ENCODE results near the gene UGGT2. TPM values are rescaled to one million over a fixed set of nuclear protein-coding genes. Genes with fewer than 3 reads are reported as not detected.

Gene UGGT2
- total RNA-seq, 1 donor from 2014 or later, result 6.5 TPM

DNA sequence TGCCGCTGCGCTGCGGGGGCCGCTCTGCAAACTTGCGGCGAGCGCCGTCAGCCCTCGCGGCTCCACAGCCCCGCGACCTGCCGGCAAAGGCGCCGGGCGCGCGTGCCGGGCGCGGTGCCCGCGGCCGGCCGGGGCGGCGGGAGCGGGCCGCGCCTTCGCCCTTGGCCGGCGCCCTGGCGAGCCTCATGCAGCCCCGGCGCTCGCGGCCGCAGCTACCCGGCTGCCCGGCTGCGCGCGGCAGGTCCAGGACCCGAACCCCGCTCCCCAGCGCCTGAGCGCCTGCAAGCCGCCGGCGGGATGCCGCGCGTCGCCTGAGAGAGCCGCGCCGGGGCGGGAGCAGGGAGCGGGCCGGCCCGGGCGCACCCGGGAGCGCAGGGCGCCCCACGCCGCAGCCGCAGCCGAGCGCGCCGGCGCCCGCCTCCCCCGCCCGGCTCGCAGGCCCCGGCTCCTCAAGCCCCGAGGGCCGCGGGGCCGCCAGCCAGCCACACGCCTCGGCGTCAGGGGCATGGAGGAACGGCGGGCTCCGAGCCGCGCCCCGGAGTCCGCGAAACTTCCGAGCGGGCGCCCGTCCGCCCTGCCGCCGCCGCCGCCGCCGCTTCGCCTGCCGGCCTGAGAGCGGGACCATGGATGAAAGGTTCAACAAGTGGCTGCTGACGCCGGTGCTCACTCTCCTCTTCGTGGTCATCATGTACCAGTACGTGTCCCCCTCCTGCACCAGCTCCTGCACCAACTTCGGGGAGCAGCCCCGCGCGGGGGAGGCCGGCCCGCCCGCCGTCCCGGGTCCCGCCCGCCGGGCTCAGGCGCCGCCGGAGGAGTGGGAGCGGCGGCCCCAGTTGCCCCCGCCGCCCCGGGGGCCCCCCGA lies 37.3 kb upstream of the UGGT2 start:
- Mint-ChIP-seq H3K4me3 (no peak overlapping the region), H3K27me3 (peaks cover 42% of the 10 kb centered on the region)

DNA sequence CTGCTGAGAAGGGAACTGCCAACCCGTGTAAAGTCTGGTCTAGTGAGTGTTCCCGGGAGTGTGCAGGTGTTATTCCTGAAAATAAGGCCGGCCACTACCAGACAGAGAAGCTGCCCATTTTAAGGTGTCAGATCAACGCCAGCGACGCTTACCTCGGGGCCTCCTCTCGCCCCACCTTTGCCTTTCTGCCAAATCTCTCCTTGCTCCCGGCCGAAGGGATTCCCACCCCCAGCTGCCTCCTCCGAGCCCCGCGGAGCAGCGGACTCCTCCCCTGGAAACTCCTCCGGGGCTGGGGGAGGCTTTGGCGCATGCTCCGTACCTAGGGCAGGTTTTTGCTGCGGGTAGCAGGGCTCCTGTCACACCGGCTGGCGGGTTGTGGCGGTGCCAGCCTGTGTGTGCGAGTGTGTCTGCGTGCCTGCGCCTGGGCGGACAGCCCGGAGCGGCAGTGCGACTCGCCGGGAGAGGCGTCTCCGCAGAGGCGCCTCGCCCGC lies 36.6 kb upstream of the UGGT2 start, which contains the start of gene HS6ST3:
Gene HS6ST3 (plus strand): TSS at position 359 of the 491 bp plus-strand sequence.
- CTCF ChIA-PET, result no interaction called here
- no peaks in the 10 kb centered on the region for H3K36me3 Mint-ChIP-seq (ENCODE audit: low read depth)
- no peak within 1 kb of the TSS for H3K27ac Mint-ChIP-seq
- no peaks in the 10 kb centered on the region for H3K9me3 Mint-ChIP-seq
- H3K4me3 Mint-ChIP-seq, result peak within 1 kb of the TSS; percentile 36
- DNase-seq (no peak), ATAC-seq (ENCODE audit: low read depth) (no peak)
- peaks cover 42% of the 10 kb centered on the region for H3K27me3 Mint-ChIP-seq
- no peak for TF ChIP-seq CTCF (IDR thresholded peaks at IDR 0.05)
- intact Hi-C loops (cut with micrococcal nuclease), result no loop called here
- POLR2A ChIA-PET, result no interaction called here
- H3K4me1 Mint-ChIP-seq, result peaks cover 10% of the 10 kb centered on the region

More for the DNA sequence above, 37.3 kb upstream of the UGGT2 start:
- Mint-ChIP-seq H3K9me3 (no peaks in the 10 kb centered on the region), H3K27ac (no peak overlapping the region), H3K4me1 (peaks cover 10% of the 10 kb centered on the region), H3K36me3 (ENCODE audit: low read depth) (no peaks in the 10 kb centered on the region)
- ATAC-seq (ENCODE audit: low read depth) (no peak), DNase-seq (no peak)
- ChIA-PET POLR2A (no interaction called here), CTCF (no interaction called here)
- intact Hi-C loops (cut with micrococcal nuclease), result no loop called here
- TF ChIP-seq CTCF (IDR thresholded peaks at IDR 0.05), result no peak

- POLR2A ChIA-PET, result no interaction called here
These were observed 35.9 kb upstream of the UGGT2 start for GRCh38 chr13:96089139-96089538.

DNA sequence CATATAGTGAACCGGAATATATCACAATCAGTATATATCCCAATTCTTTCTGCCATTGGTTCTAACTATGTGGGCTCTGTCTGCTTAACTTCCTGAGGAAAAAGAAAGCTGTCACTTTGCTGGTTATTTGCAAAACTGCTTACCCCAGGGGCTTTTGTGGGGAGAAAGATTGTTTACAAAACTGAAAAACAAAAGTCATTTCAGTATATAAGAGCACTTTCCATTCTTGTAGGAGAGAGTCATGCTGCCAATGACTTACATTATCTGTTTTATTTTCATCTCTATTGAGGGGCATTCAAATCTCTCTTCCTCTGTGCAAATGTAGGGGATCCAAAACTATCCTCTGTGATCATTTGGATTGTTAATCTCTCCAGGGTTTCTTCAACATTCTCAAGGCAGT lies 33.5 kb upstream of the UGGT2 start:
- CTCF ChIA-PET, result no interaction called here
- H3K27me3 Mint-ChIP-seq, result peaks cover 30% of the 10 kb centered on the region
- H3K27ac Mint-ChIP-seq, result no peak overlapping the region
- no peaks in the 10 kb centered on the region for H3K9me3 Mint-ChIP-seq
- H3K4me3 Mint-ChIP-seq, result no peak overlapping the region
- intact Hi-C loops (cut with micrococcal nuclease), result no loop called here
- ATAC-seq (ENCODE audit: low read depth) (no peak), DNase-seq (no peak)
- TF ChIP-seq CTCF (IDR thresholded peaks at IDR 0.05), result no peak
- no peaks in the 10 kb centered on the region for H3K36me3 Mint-ChIP-seq (ENCODE audit: low read depth)
- POLR2A ChIA-PET, result no interaction called here
- peaks cover 8% of the 10 kb centered on the region for H3K4me1 Mint-ChIP-seq

More at GRCh38 chr13:96089139-96089538, 35.9 kb upstream of the UGGT2 start:
- no peak for TF ChIP-seq CTCF (IDR thresholded peaks at IDR 0.05)
- Mint-ChIP-seq H3K27ac (no peak overlapping the region), H3K4me3 (no peak overlapping the region), H3K27me3 (peaks cover 39% of the 10 kb centered on the region), H3K9me3 (no peaks in the 10 kb centered on the region), H3K4me1 (peaks cover 10% of the 10 kb centered on the region), H3K36me3 (ENCODE audit: low read depth) (no peaks in the 10 kb centered on the region)
- CTCF ChIA-PET, result no interaction called here
- ATAC-seq (ENCODE audit: low read depth), result no peak
- DNase-seq, result no peak
- intact Hi-C loops (cut with micrococcal nuclease), result no loop called here

- POLR2A ChIA-PET, result no interaction called here
- no peaks in the 10 kb centered on the region for H3K4me1 Mint-ChIP-seq
- CTCF ChIA-PET, result no interaction called here
These were observed 29.4 kb upstream of the UGGT2 start for GRCh38 chr13:96082640-96083039.

More at GRCh38 chr13:96082640-96083039, 29.4 kb upstream of the UGGT2 start:
- ATAC-seq (ENCODE audit: low read depth) (no peak), DNase-seq (no peak)
- TF ChIP-seq CTCF (IDR thresholded peaks at IDR 0.05), result no peak
- peaks cover 14% of the 10 kb centered on the region for H3K27me3 Mint-ChIP-seq
- H3K9me3 Mint-ChIP-seq, result no peaks in the 10 kb centered on the region
- H3K36me3 Mint-ChIP-seq (ENCODE audit: low read depth), result no peaks in the 10 kb centered on the region
- intact Hi-C loops (cut with micrococcal nuclease), result no loop called here
- H3K4me3 Mint-ChIP-seq, result no peak overlapping the region
- H3K27ac Mint-ChIP-seq, result no peak overlapping the region

Data from activated B cell treated with CpG ODN at 0.5 μM for 24 hours (primary cell).